SU-DHL-6 (cell line): ENCODE measurements around the gene GJC2.

Experiments
- H2AFZ ChIP-seq: fragments of 200-600 bp; sonication (generic); 2 replicates; pipeline ENCODE4 v1.6.1; 2014; ENCODE audit warnings: low read depth, mild to moderate bottlenecking, moderate library complexity, mixed read lengths, antibody characterized with exemption, low read length; ENCODE audit not compliant: severe bottlenecking
- H3F3A ChIP-seq: fragments of 200-600 bp; shearing (Covaris generic); 2 replicates; pipeline ENCODE4 v1.6.0; 2016; ENCODE audit warnings: antibody characterized with exemption, mild to moderate bottlenecking; ENCODE audit not compliant: insufficient read depth
- H3K27ac ChIP-seq: fragments of 200-600 bp; sonication (generic); 2 replicates; pipeline ENCODE4 v1.5.1; 2016; ENCODE audit warnings: low read depth, mild to moderate bottlenecking, low read length, moderate library complexity, mixed read lengths
- H3K27me3 ChIP-seq: fragments of 200-600 bp; sonication (generic), shearing (Covaris generic); 2 replicates; pipeline ENCODE4 v1.6.0; 2014; ENCODE audit warnings: mild to moderate bottlenecking, low read length
- H3K36me3 ChIP-seq: fragments of 200-600 bp; sonication (generic); 2 replicates; pipeline ENCODE4 v1.6.1; 2014; ENCODE audit warnings: mild to moderate bottlenecking, low read length, mixed read lengths
- H3K4me2 ChIP-seq: fragments of 300-600, 200-600 bp; shearing (Covaris generic), sonication (generic); 2 replicates; pipeline ENCODE4 v1.6.0; 2014; ENCODE audit warnings: low read length, low read depth, mild to moderate bottlenecking; ENCODE audit not compliant: poor library complexity, severe bottlenecking
- H3K4me3 ChIP-seq: fragments of 200-600 bp; sonication (generic); 2 replicates; pipeline ENCODE4 v1.5.1; 2014; ENCODE audit warnings: antibody characterized with exemption, low read length, mild to moderate bottlenecking, mixed read lengths; ENCODE audit not compliant: insufficient read depth, poor library complexity, severe bottlenecking
- H3K79me2 ChIP-seq: fragments of 200-600 bp; sonication (generic); 2 replicates; pipeline ENCODE4 v1.6.1; 2014; ENCODE audit warnings: mild to moderate bottlenecking, low read length, moderate library complexity; ENCODE audit not compliant: insufficient read depth
- H3K9ac ChIP-seq: fragments of 200-600 bp; sonication (generic); 2 replicates; pipeline ENCODE4 v1.7.0; 2014; ENCODE audit warnings: mild to moderate bottlenecking, low read length
- H3K9me2 ChIP-seq: fragments of 200-600 bp; sonication (generic); replicated peaks from 2 replicates; pipeline ENCODE4 v1.6.1; 2014; ENCODE audit warnings: low read length; ENCODE audit not compliant: insufficient read depth
- H3K9me3 ChIP-seq: fragments of 200-600 bp; sonication (generic); 2 replicates; pipeline ENCODE4 v1.6.1; 2014; ENCODE audit warnings: low read length, mixed read lengths; ENCODE audit not compliant: insufficient read depth
- H4K20me1 ChIP-seq: fragments of 200-600 bp; sonication (generic); 2 replicates; pipeline ENCODE4 v1.6.1; 2014; ENCODE audit warnings: low read depth, mild to moderate bottlenecking, antibody characterized with exemption, low read length, moderate library complexity, mixed read lengths
- EZH2phosphoT487 ChIP-seq: fragments of 200-600 bp; sonication (generic), shearing (Covaris generic); conservative IDR thresholded peaks from 2 replicates; pipeline ENCODE4 v1.6.1; 2018; ENCODE audit warnings: mild to moderate bottlenecking, antibody characterized with exemption, low read length, moderate library complexity, mixed read lengths
- TF ChIP-seq, protein P1 (sequence below): fragments of 200-600 bp; sonication (generic); IDR thresholded peaks from one replicate; pipeline ENCODE4 v1.5.1; 2017; ENCODE audit warnings: antibody characterized with exemption, mild to moderate bottlenecking, low read length, moderate library complexity; ENCODE audit not compliant: insufficient read depth, poor library complexity, severe bottlenecking

GJC2 gene

DNA sequence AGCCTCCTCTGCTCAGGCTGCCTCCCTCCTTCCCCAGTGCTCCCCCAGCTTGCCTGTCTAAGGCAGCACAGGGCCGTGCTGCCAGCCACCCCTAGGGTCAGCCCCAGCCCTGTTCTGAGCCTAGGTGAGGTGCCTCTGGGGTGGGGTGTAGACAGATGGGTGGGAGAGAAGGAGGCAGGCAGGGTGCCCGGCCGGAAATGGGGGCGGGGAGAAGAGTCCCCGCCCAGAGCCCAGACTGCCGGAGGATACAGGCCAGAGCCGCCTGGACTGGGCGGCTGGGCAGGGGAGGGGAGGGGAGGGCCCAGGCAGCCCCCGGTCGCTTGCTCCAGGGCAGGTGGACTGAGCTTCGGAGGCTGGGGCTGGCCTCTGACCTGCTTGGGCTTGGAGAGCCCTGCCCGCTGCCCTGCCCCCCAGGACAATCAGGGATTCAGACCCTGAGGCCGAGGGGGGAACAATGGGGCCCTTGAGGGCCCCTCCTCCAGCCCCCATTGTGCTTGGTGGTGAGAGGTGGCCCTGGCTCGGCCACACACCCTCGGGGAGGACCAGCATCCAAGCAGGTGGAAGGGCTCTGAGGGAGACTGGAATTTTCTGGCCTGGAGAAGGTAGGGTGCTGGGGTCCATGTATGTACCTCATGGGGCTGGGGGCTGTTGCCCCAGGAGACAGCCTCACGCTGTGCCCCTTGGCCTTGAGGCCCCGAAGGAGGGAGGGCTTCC is at the start of gene GJC2:
GJC2 (plus strand) TSS at position 525 of the 714 bp plus-strand sequence. CDS start 7,829 bp downstream, outside the sequence.
- Histone ChIP-seq H3K36me3 (no peaks in the 10 kb centered on the region), H3K4me2 (no peak within 1 kb of the TSS), H3K9ac (no peak within 1 kb of the TSS), H3K79me2 (peaks cover 15% of the 10 kb centered on the region), H3K27ac (no peak within 1 kb of the TSS), H3K9me3 (no peaks in the 10 kb centered on the region), H3F3A (no peaks in the 10 kb centered on the region), H3K4me3 (no peak within 1 kb of the TSS), H2AFZ (no peak within 1 kb of the TSS), H3K9me2 (no peaks in the 10 kb centered on the region), H4K20me1 (no peaks in the 10 kb centered on the region; the same call in 1 of the 2 replicates), H3K27me3 (no peaks in the 10 kb centered on the region)
- no peak for TF ChIP-seq EZH2phosphoT487
- TF ChIP-seq, protein P1, sequence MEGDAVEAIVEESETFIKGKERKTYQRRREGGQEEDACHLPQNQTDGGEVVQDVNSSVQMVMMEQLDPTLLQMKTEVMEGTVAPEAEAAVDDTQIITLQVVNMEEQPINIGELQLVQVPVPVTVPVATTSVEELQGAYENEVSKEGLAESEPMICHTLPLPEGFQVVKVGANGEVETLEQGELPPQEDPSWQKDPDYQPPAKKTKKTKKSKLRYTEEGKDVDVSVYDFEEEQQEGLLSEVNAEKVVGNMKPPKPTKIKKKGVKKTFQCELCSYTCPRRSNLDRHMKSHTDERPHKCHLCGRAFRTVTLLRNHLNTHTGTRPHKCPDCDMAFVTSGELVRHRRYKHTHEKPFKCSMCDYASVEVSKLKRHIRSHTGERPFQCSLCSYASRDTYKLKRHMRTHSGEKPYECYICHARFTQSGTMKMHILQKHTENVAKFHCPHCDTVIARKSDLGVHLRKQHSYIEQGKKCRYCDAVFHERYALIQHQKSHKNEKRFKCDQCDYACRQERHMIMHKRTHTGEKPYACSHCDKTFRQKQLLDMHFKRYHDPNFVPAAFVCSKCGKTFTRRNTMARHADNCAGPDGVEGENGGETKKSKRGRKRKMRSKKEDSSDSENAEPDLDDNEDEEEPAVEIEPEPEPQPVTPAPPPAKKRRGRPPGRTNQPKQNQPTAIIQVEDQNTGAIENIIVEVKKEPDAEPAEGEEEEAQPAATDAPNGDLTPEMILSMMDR = no peak

DNA sequence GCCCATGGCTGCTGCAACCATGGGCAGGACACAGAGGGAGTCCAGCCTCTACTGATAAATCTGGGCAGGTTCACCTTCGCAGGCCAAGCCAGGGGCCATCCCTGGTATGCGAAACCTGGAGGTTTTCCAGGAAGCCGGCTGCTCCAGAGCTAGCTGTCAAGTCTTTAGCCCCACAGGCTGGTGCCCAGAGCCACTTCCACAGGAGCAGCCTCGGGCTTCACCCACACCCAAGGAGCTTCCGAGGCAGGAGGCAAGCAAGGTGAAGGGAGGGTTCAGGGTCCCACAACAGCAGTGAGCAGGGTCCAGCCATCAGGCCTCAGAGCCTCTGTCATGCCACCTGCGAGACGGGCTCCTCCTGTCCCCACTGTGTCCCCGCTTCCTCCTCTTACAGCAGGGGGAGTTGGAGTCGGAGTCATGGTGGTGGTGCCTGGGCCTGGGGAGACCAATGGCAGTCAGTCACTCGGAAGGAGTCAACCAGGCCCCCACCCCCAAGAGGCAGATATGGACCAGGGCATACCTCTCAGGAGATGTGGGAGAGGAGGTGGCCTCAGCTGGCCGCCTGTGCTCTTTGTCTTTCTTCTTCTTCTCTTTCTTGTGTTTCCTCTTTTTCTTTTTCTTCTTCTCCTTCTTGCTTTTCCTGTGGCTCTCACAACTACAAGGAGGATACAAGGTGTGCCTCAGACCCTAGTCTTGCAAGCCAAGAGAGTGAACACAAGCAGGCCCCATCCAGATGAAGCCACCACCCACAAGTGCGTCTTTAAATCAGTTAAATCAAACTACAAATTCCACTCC is 48.7 kb upstream of the GJC2 start:
- peak overlapping the region; percentile 81 for H3K9ac ChIP-seq
- no peaks in the 10 kb centered on the region for H3K9me2 ChIP-seq
- no peak overlapping the region for H2AFZ ChIP-seq
- H3K27ac ChIP-seq = peak overlapping the region; percentile 48
- H3F3A ChIP-seq = peaks cover 26% of the 10 kb centered on the region
- peak overlapping the region; percentile 79 for H3K4me3 ChIP-seq
- peaks cover 16% of the 10 kb centered on the region for H3K79me2 ChIP-seq
- TF ChIP-seq EZH2phosphoT487 = no peak
- TF ChIP-seq, protein P1 = no peak
- no peaks in the 10 kb centered on the region for H3K36me3 ChIP-seq
- no peaks in the 10 kb centered on the region for H3K9me3 ChIP-seq
- no peaks in the 10 kb centered on the region; the same call in 1 of the 2 replicates for H4K20me1 ChIP-seq
- no peaks in the 10 kb centered on the region for H3K27me3 ChIP-seq
- peak overlapping the region; percentile 55 for H3K4me2 ChIP-seq

DNA sequence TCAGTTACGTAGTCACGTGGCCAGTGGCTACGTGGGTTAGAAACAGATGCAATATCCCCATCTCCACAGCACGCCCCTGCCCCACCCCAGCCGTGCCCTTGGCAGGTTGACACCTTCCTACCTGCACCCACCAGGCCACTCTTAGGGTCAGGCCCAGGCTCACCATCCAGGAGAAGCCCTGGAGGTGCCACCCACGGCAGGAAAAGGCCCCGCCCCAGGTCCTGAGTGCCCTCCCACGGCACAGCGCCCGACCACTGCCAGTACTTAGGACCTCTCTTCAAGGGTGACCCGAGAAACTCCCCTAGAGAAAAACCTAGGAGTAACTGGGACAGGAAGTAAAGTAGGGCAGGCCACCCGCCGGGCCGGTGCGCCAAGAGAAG is 48.1 kb upstream of the GJC2 start:
- no peaks in the 10 kb centered on the region for H4K20me1 ChIP-seq
- peak overlapping the region; percentile 81 for H3K9ac ChIP-seq
- no peak for TF ChIP-seq EZH2phosphoT487
- TF ChIP-seq, protein P1 = no peak
- H3K4me3 ChIP-seq = peak overlapping the region; percentile 79
- H3K79me2 ChIP-seq = peaks cover 10% of the 10 kb centered on the region; the same call in 1 of the 2 replicates
- no peak overlapping the region for H2AFZ ChIP-seq
- peak overlapping the region; percentile 55 for H3K4me2 ChIP-seq
- H3K27ac ChIP-seq = peak overlapping the region; percentile 48
- H3K27me3 ChIP-seq = no peaks in the 10 kb centered on the region
- no peaks in the 10 kb centered on the region for H3K9me3 ChIP-seq
- H3K36me3 ChIP-seq = no peaks in the 10 kb centered on the region
- H3F3A ChIP-seq = peaks cover 26% of the 10 kb centered on the region
- H3K9me2 ChIP-seq = no peaks in the 10 kb centered on the region
